Gastroesophageal sphincter (tissue), 4 donors: ENCODE data around the gene ACSS3. TPM values are rescaled to one million over a fixed set of nuclear protein-coding genes. Genes with fewer than 3 reads are reported as not detected.

Experiments
- ATAC-seq: fragments of 150-250 bp; one replicate; pipeline ENCODE4 v1.9.1; 2016; ENCODE audit warnings: mild to moderate bottlenecking, moderate library complexity
- H3K27ac ChIP-seq, 4 donors: fragments of 200-600 bp; sonication (generic) in 3 of 4; 1 replicate in 3 of 4; 2 replicates in 1 of 4; pipeline ENCODE4 v1.5.1; 2016 to 2019
- H3K27me3 ChIP-seq: fragments of 200-600 bp; sonication (generic); one replicate; pipeline ENCODE4 v1.5.1; 2019
- H3K36me3 ChIP-seq, 2 donors: fragments of 200-600 bp; sonication (generic); one replicate each; pipeline ENCODE4 v1.5.1; 2019; ENCODE audit warnings: control low read depth in 1 of 2
- H3K4me1 ChIP-seq, 3 donors: fragments of 200-600 bp; sonication (generic); 1 replicate in 2 of 3; 2 replicates in 1 of 3; pipeline ENCODE4 v1.5.1; 2016 to 2019; ENCODE audit warnings: control low read depth in 2 of 3
- H3K4me3 ChIP-seq, 2 donors: fragments of 200-600 bp; sonication (generic); one replicate each; pipeline ENCODE4 v1.5.1; 2019; ENCODE audit warnings: mild to moderate bottlenecking in 1 of 2, moderate library complexity in 1 of 2
- H3K9me3 ChIP-seq, 3 donors: fragments of 200-600 bp; sonication (generic); one replicate each; pipeline ENCODE4 v1.5.1; 2017 to 2019; ENCODE audit warnings: control low read depth in 2 of 3
- CTCF ChIP-seq, 4 experiments: fragments of 200-600 bp in 2 of 4; fragments of 450-650 bp in 2 of 4; sonication (generic) in 1 of 4; IDR thresholded peaks; one replicate each; pipeline ENCODE4 v1.5.1; 2017 to 2019; ENCODE audit warnings: antibody characterized with exemption in 4 of 4, mild to moderate bottlenecking in 2 of 4, moderate library complexity in 2 of 4
- EP300 ChIP-seq: sonication (generic); formaldehyde crosslinking; IDR thresholded peaks from one replicate; pipeline ENCODE4 v1.6.1; 2017; ENCODE audit warnings: antibody characterized with exemption, mild to moderate bottlenecking
- POLR2A ChIP-seq, 2 donors: fragments of 450-650 bp; IDR thresholded peaks; one replicate each; pipeline ENCODE4 v1.6.1; 2017; ENCODE audit warnings: antibody characterized with exemption in 2 of 2, mild to moderate bottlenecking in 2 of 2, moderate library complexity in 1 of 2
- POLR2AphosphoS5 ChIP-seq: sonication (generic); formaldehyde crosslinking; IDR thresholded peaks from one replicate; pipeline ENCODE4 v1.6.1; 2017; ENCODE audit warnings: antibody characterized with exemption
- WGBS, 2 donors: methylation state at CpG; one replicate each; pipeline ENCODE4 v1.1.5; 2018; ENCODE audit warnings: low coverage in 1 of 2; 5-methylcytosine and 5-hydroxymethylcytosine counted together
- total RNA-seq, 4 donors: library from RNA; depleted of rRNA; stranded (reverse); fragments of >200 nt; gene quantifications; one replicate each; pipeline ENCODE4 v1.1.0, GENCODE V29; 2016

Gene ACSS3
- total RNA-seq, 4 donors from 2014 or later = 6.8 to 19.0 (median 13.5) TPM

GRCh38 chr12:81080431-81080983, 2.6 kb downstream of the ACSS3 start:
- Histone ChIP-seq H3K36me3 (no peaks in the 10 kb centered on the region), H3K4me3 (no peak overlapping the region), H3K27ac (peak overlapping the region in 1 of 4 donors; percentile 75), H3K27me3 (peaks cover 18% of the 10 kb centered on the region), H3K9me3 (no peaks in the 10 kb centered on the region), H3K4me1 (peaks cover 0 to 14% (median 0%) of the 10 kb centered on the region in 3 donors)
- TF ChIP-seq EP300 = no peak
- no peak for TF ChIP-seq POLR2AphosphoS5
- no peak for TF ChIP-seq POLR2A (IDR thresholded peaks at IDR 0.05)
- TF ChIP-seq CTCF (IDR thresholded peaks at IDR 0.05) = no peak
- WGBS, 2 donors = 55 to 57% methylated on average over 4 of the region's 4 CpGs
- no peak for ATAC-seq

- ATAC-seq = no peak
- TF ChIP-seq CTCF (IDR thresholded peaks at IDR 0.05) (no peak), EP300 (no peak), POLR2AphosphoS5 (no peak), POLR2A (IDR thresholded peaks at IDR 0.05) (no peak)
- peaks cover 0 to 14% (median 0%) of the 10 kb centered on the region in 3 donors for H3K4me1 ChIP-seq
- WGBS, 2 donors = 57 to 71% methylated on average over 1 of the region's 1 CpG
- no peak overlapping the region for H3K27ac ChIP-seq
- H3K4me3 ChIP-seq = no peak overlapping the region
- H3K36me3 ChIP-seq = no peaks in the 10 kb centered on the region
- peaks cover 18% of the 10 kb centered on the region for H3K27me3 ChIP-seq
- no peaks in the 10 kb centered on the region for H3K9me3 ChIP-seq
Measured at GRCh38 chr12:81081726-81082125, 3.8 kb downstream of the ACSS3 start.

- H3K27me3 ChIP-seq = peaks cover 5% of the 10 kb centered on the region
- no peak overlapping the region for H3K27ac ChIP-seq
- WGBS, 2 donors = 100% methylated on average over 1 of the region's 1 CpG; no CpG with 5 or more reads in 1 of the 2 donors
- H3K4me3 ChIP-seq = no peak overlapping the region
- no peaks in the 10 kb centered on the region for H3K9me3 ChIP-seq
- no peaks in the 10 kb centered on the region for H3K36me3 ChIP-seq
- no peak for ATAC-seq
- TF ChIP-seq CTCF (IDR thresholded peaks at IDR 0.05) (no peak), POLR2A (IDR thresholded peaks at IDR 0.05) (no peak), EP300 (no peak), POLR2AphosphoS5 (no peak)
- H3K4me1 ChIP-seq = peaks cover 0 to 4% (median 0%) of the 10 kb centered on the region in 3 donors
Measured at GRCh38 chr12:81083018-81083417, 5.1 kb downstream of the ACSS3 start.

- ATAC-seq = peak; percentile 69
- no peaks in the 10 kb centered on the region for H3K9me3 ChIP-seq
- WGBS, 2 donors = 70 to 74% methylated on average over 7 of the region's 7 CpGs
- H3K27ac ChIP-seq = no peak overlapping the region
- no peaks in the 10 kb centered on the region for H3K27me3 ChIP-seq
- H3K4me1 ChIP-seq = no peaks in the 10 kb centered on the region
- TF ChIP-seq POLR2AphosphoS5 = peak; percentile 32
- TF ChIP-seq CTCF (IDR thresholded peaks at IDR 0.05) = no peak
- H3K36me3 ChIP-seq = no peaks in the 10 kb centered on the region
- H3K4me3 ChIP-seq = no peak overlapping the region
Measured at GRCh38 chr12:81083906-81084513, 6.1 kb downstream of the ACSS3 start.

GRCh38 chr12:81084811-81085350, 7.0 kb downstream of the ACSS3 start:
- TF ChIP-seq CTCF (IDR thresholded peaks at IDR 0.05) (no peak), POLR2A (IDR thresholded peaks at IDR 0.05) (no peak), POLR2AphosphoS5 (no peak), EP300 (no peak)
- no peak overlapping the region for H3K4me3 ChIP-seq
- WGBS, 2 donors = 61 to 67% methylated on average over 1 of the region's 1 CpG
- H3K4me1 ChIP-seq = no peaks in the 10 kb centered on the region
- no peak overlapping the region for H3K27ac ChIP-seq
- no peaks in the 10 kb centered on the region for H3K36me3 ChIP-seq
- ATAC-seq = no peak
- H3K27me3 ChIP-seq = no peaks in the 10 kb centered on the region
- H3K9me3 ChIP-seq = no peaks in the 10 kb centered on the region
